Measurements from ENCODE around the gene JAML.

DNA sequence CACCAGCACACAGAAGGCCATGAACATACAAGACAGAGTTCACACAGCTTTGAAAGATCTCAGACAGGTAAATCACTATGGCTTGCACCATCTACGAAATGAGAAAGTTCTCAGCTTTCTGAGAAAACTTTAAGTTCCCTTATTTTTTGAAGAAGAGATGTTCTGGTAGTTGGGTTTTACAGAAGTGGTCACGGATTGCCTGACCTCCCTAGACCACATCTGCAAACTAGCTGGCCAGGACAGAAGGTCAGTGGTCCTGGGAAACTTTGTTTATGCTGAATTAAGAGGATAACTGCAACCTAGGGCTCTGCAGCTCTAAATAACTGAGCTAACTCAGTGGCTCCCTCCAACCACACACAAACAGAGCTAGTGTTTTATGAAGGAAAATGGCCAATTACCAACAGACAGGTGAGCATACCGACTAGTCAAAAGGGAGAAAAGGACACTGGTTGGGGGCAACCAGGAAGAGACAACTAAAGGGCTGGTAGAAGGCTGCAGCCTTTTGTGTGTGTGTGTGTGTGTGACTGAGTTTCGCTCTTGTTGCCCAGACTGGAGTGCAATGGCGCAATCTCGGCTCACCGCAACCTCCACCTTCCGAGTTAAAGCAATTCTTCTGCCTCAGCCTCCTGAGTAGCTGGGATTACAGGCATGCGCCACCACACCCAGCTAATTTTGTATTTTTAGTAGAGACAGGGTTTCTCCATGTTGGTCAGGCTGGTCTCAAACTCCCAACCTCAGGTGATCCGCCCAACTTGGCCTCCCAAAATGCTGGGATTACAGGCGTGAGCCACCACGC is 39.8 kb downstream of the JAML start:
- no peak for TF ChIP-seq POLR2A (IDR thresholded peaks at IDR 0.05; ENCODE audit: low read depth, low read length)
- no peak for TF ChIP-seq TAF1 (IDR thresholded peaks at IDR 0.05; ENCODE audit: low read depth, low read length)
- TF ChIP-seq POLR2AphosphoS5 (IDR thresholded peaks at IDR 0.05; ENCODE audit: low read depth, low read length), result no peak
